ENCODE measurements around the gene CAMKV. TPM values are rescaled to one million over a fixed set of nuclear protein-coding genes. Genes with fewer than 3 reads are reported as not detected.

CAMKV gene
- total RNA-seq, 4 donors from 2014 or later: not detected

- peaks cover 0 to 24% (median 9%) of the 10 kb centered on the region in 4 donors for H3K4me1 ChIP-seq
- TF ChIP-seq CTCF (IDR thresholded peaks at IDR 0.05) (no peak), POLR2A (IDR thresholded peaks at IDR 0.05) (no peak), EP300 (IDR thresholded peaks at IDR 0.05) (no peak)
- no peak overlapping the region for H3K4me3 ChIP-seq
- H3K9me3 ChIP-seq: no peaks in the 10 kb centered on the region
- H3K36me3 ChIP-seq: no peaks in the 10 kb centered on the region
- no peaks in the 10 kb centered on the region for H3K27me3 ChIP-seq
- DNase-seq (ENCODE audit: low spot score in 2 of 2): no peak
- peak overlapping the region in 1 of 4 donors; percentile 65 for H3K27ac ChIP-seq
- WGBS, 2 donors: 29 to 52% methylated on average over 8 to 10 of the region's 11 CpGs
Observed at GRCh38 chr3:49901366-49902339, 31.9 kb upstream of the CAMKV start.

- Histone ChIP-seq H3K9me3 (no peaks in the 10 kb centered on the region), H3K36me3 (no peaks in the 10 kb centered on the region), H3K27ac (peak overlapping the region in 1 of 4 donors; percentile 65), H3K4me1 (peaks cover 0 to 14% (median 1%) of the 10 kb centered on the region in 4 donors), H3K27me3 (no peaks in the 10 kb centered on the region), H3K4me3 (no peak overlapping the region)
- WGBS, 2 donors: 68 to 72% methylated on average over 6 of the region's 8 CpGs
- TF ChIP-seq POLR2A (IDR thresholded peaks at IDR 0.05) (no peak), CTCF (IDR thresholded peaks at IDR 0.05) (no peak), EP300 (IDR thresholded peaks at IDR 0.05) (no peak)
- no peak for DNase-seq (ENCODE audit: low spot score in 2 of 2)
Observed at GRCh38 chr3:49900491-49901153, 30.9 kb upstream of the CAMKV start.

- no peak overlapping the region for H3K4me3 ChIP-seq
- no peak for TF ChIP-seq EP300 (IDR thresholded peaks at IDR 0.05)
- TF ChIP-seq CTCF (IDR thresholded peaks at IDR 0.05): no peak
- no peaks in the 10 kb centered on the region for H3K27me3 ChIP-seq
- H3K4me1 ChIP-seq: peaks cover 0 to 12% (median 0%) of the 10 kb centered on the region in 4 donors
- H3K36me3 ChIP-seq: peaks cover 0 to 4% (median 0%) of the 10 kb centered on the region in 3 donors
- no peaks in the 10 kb centered on the region for H3K9me3 ChIP-seq
- WGBS, 2 donors: 59 to 70% methylated on average over 4 to 5 of the region's 5 CpGs
- H3K27ac ChIP-seq: peak overlapping the region in 1 of 4 donors; percentile 45
- DNase-seq (ENCODE audit: low spot score in 2 of 2): no peak
Observed at GRCh38 chr3:49899815-49900214, 30.1 kb upstream of the CAMKV start.

GRCh38 chr3:49898991-49899390 lies 29.3 kb upstream of the CAMKV start:
- no peaks in the 10 kb centered on the region for H3K27me3 ChIP-seq
- no peak for DNase-seq (ENCODE audit: low spot score in 2 of 2)
- H3K4me1 ChIP-seq: peaks cover 0 to 9% (median 0%) of the 10 kb centered on the region in 4 donors
- TF ChIP-seq CTCF (IDR thresholded peaks at IDR 0.05): no peak
- TF ChIP-seq EP300 (IDR thresholded peaks at IDR 0.05): no peak
- no peak for TF ChIP-seq POLR2A (IDR thresholded peaks at IDR 0.05)
- peaks cover 0 to 5% (median 0%) of the 10 kb centered on the region in 3 donors for H3K36me3 ChIP-seq
- WGBS, 2 donors: 65 to 77% methylated on average over 6 of the region's 6 CpGs
- H3K27ac ChIP-seq: no peak overlapping the region
- no peaks in the 10 kb centered on the region for H3K9me3 ChIP-seq
- H3K4me3 ChIP-seq: no peak overlapping the region

- H3K9me3 ChIP-seq: no peaks in the 10 kb centered on the region
- H3K4me3 ChIP-seq: no peak overlapping the region
- TF ChIP-seq POLR2A (IDR thresholded peaks at IDR 0.05) (no peak), EP300 (IDR thresholded peaks at IDR 0.05) (no peak), CTCF (IDR thresholded peaks at IDR 0.05) (no peak)
- H3K27ac ChIP-seq: no peak overlapping the region
- H3K27me3 ChIP-seq: no peaks in the 10 kb centered on the region
- no peaks in the 10 kb centered on the region for H3K4me1 ChIP-seq
- 75 to 85% methylated on average over 4 to 5 of the region's 5 CpGs for whole genome bisulfite sequencing, 2 donors
- H3K36me3 ChIP-seq: peaks cover 0 to 5% (median 0%) of the 10 kb centered on the region in 3 donors
- no peak for DNase-seq (ENCODE audit: low spot score in 2 of 2)
Observed at GRCh38 chr3:49896345-49896744, 26.6 kb upstream of the CAMKV start.

All from tibial nerve (tissue), 4 donors.